Stimulated activated CD4-positive, alpha-beta T cell treated with anti-CD3 and anti-CD28 coated beads, TNF-alpha, amount 100 ng/mL, for 1 hour (primary cell): ENCODE measurements around the gene IQGAP2.
"Not testable (repeated sequence)": the region's sequence is repeated elsewhere in the genome, so short reads cannot be mapped to it uniquely, and the experiment has no call there.

Experiments
- DNase-seq, 3 donors: peaks; one replicate each; pipeline ENCODE4 v3.0.0-alpha.2; 2020; ENCODE audit warnings: low read depth in 3 of 3, low spot score in 1 of 3

IQGAP2 gene

GRCh38 chr5:76414788-76415187, 11.7 kb downstream of the IQGAP2 start:
- DNase-seq, result no peak

- no peak for DNase-seq
Measured at GRCh38 chr5:76415855-76416254, 12.8 kb downstream of the IQGAP2 start.

GRCh38 chr5:76419597-76420298, 16.7 kb downstream of the IQGAP2 start:
- DNase-seq, result no peak

- no peak for DNase-seq
Measured at GRCh38 chr5:76422227-76422626, 19.1 kb downstream of the IQGAP2 start.

GRCh38 chr5:76422742-76423141, 19.7 kb downstream of the IQGAP2 start:
- DNase-seq, result no peak

- no peak for DNase-seq
Measured at GRCh38 chr5:76425146-76425545, 22.1 kb downstream of the IQGAP2 start.

GRCh38 chr5:76425928-76426804, 23.1 kb downstream of the IQGAP2 start:
- no peak for DNase-seq

GRCh38 chr5:76427206-76428140, 24.4 kb downstream of the IQGAP2 start:
- no peak for DNase-seq

- not testable (repeated sequence) for DNase-seq
Measured at GRCh38 chr5:76428550-76428949, 25.5 kb downstream of the IQGAP2 start.

- no peak for DNase-seq
Measured at GRCh38 chr5:76433261-76433660, 30.2 kb downstream of the IQGAP2 start.

GRCh38 chr5:76437507-76437906, 34.4 kb downstream of the IQGAP2 start:
- DNase-seq, result not testable (repeated sequence)

- no peak for DNase-seq
Measured at GRCh38 chr5:76438025-76438424, 34.9 kb downstream of the IQGAP2 start.

GRCh38 chr5:76439201-76439600, 36.1 kb downstream of the IQGAP2 start:
- DNase-seq, result no peak

- DNase-seq, result no peak
Measured at GRCh38 chr5:76439929-76440328, 36.8 kb downstream of the IQGAP2 start.

- no peak for DNase-seq
Measured at GRCh38 chr5:76441101-76441500, 38.0 kb downstream of the IQGAP2 start.

- DNase-seq, result no peak
Measured at GRCh38 chr5:76441890-76442673, 39.0 kb downstream of the IQGAP2 start.

GRCh38 chr5:76443066-76443800, 40.1 kb downstream of the IQGAP2 start:
- no peak for DNase-seq

- no peak for DNase-seq
Measured at GRCh38 chr5:76445063-76445462, 42.0 kb downstream of the IQGAP2 start.

GRCh38 chr5:76445830-76446229, 42.7 kb downstream of the IQGAP2 start:
- DNase-seq, result no peak

- DNase-seq, result no peak
Measured at GRCh38 chr5:76446776-76447175, 43.7 kb downstream of the IQGAP2 start.
